Mesendoderm (in vitro differentiated cells): ENCODE results near the gene DUSP16.

ENCODE experiments used
- DNase-seq: peaks from one replicate; pipeline ENCODE4 v3.0.0; 2013
- H2AK5ac ChIP-seq: 2 replicates; pipeline ENCODE4 v1.6.1; 2013; ENCODE audit warnings: low read length, inconsistent platforms
- H2BK120ac ChIP-seq: 2 replicates; pipeline ENCODE4 v1.6.1; 2013; ENCODE audit warnings: low read depth, mild to moderate bottlenecking, low read length, moderate library complexity, mixed read lengths
- H2BK15ac ChIP-seq: replicated peaks from 2 replicates; pipeline ENCODE4 v1.6.1; 2013; ENCODE audit warnings: low read depth, mild to moderate bottlenecking, moderate library complexity
- H2BK5ac ChIP-seq: 2 replicates; pipeline ENCODE4 v1.6.1; 2013; ENCODE audit warnings: low read length, inconsistent platforms
- H3K18ac ChIP-seq: 2 replicates; pipeline ENCODE4 v1.6.1; 2013; ENCODE audit warnings: mild to moderate bottlenecking, low read length, mixed read lengths
- H3K23ac ChIP-seq: one replicate; pipeline ENCODE4 v1.6.1; 2013; ENCODE audit warnings: low read length
- H3K27ac ChIP-seq: 2 replicates; pipeline ENCODE4 v1.5.1; 2013; ENCODE audit warnings: low read depth, mild to moderate bottlenecking, inconsistent platforms, low read length, moderate library complexity
- H3K27me3 ChIP-seq: 2 replicates; pipeline ENCODE4 v1.6.1; 2013; ENCODE audit warnings: low read length, control low read depth, mild to moderate bottlenecking, inconsistent platforms; ENCODE audit not compliant: insufficient read depth, poor library complexity
- H3K36me3 ChIP-seq: 2 replicates; pipeline ENCODE4 v1.6.1; 2013; ENCODE audit warnings: low read length, inconsistent platforms; ENCODE audit not compliant: control insufficient read depth, insufficient read depth
- H3K4ac ChIP-seq: one replicate; pipeline ENCODE4 v1.6.1; 2013; ENCODE audit warnings: low read depth, mild to moderate bottlenecking, low read length, moderate library complexity
- H3K4me1 ChIP-seq: 2 replicates; pipeline ENCODE4 v1.6.1; 2013; ENCODE audit warnings: low read depth, low read length, inconsistent platforms; ENCODE audit not compliant: control insufficient read depth
- H3K4me2 ChIP-seq: 2 replicates; pipeline ENCODE4 v1.6.1; 2013; ENCODE audit warnings: low read length
- H3K4me3 ChIP-seq: 2 replicates; pipeline ENCODE4 v1.5.1; 2013; ENCODE audit warnings: mild to moderate bottlenecking, low read length
- H3K56ac ChIP-seq: one replicate; pipeline ENCODE4 v1.6.1; 2013; ENCODE audit warnings: low read length
- H3K79me1 ChIP-seq: 2 replicates; pipeline ENCODE4 v1.6.1; 2013; ENCODE audit warnings: low read length, inconsistent platforms
- H3K79me2 ChIP-seq: 2 replicates; pipeline ENCODE4 v1.6.1; 2013; ENCODE audit warnings: mild to moderate bottlenecking, low read length; ENCODE audit not compliant: control insufficient read depth, insufficient read depth
- H3K9ac ChIP-seq: 2 replicates; pipeline ENCODE4 v1.6.1; 2013; ENCODE audit warnings: low read length, inconsistent platforms
- H4K5ac ChIP-seq: one replicate; pipeline ENCODE4 v1.6.1; 2013; ENCODE audit warnings: low read length
- H4K8ac ChIP-seq: one replicate; pipeline ENCODE4 v1.6.1; 2013; ENCODE audit warnings: low read depth, mild to moderate bottlenecking, control low read depth, low read length, moderate library complexity
- WGBS: extraction: QIAGEN DNeasy Blood & Tissue Kit; methylation state at CpG from one replicate; pipeline ENCODE4 v1.1.7; 2013; ENCODE audit warnings: low lambda C conversion rate, missing lambda C conversion rate; ENCODE audit not compliant: insufficient coverage; ENCODE audit errors: extremely low coverage; 5-methylcytosine and 5-hydroxymethylcytosine counted together

The DUSP16 gene

GRCh38 chr12:12446786-12447185 is 115.9 kb downstream of the DUSP16 start:
- H3K79me2 ChIP-seq, result no peaks in the 10 kb centered on the region
- H3K18ac ChIP-seq, result no peak overlapping the region
- H3K27ac ChIP-seq, result no peak overlapping the region
- no peaks in the 10 kb centered on the region for H3K4me1 ChIP-seq
- H4K8ac ChIP-seq, result no peak overlapping the region
- no peak overlapping the region for H3K4ac ChIP-seq
- no peak overlapping the region for H2BK15ac ChIP-seq
- no peak for DNase-seq
- no CpG with 5 or more reads among the region's 3 CpGs for WGBS
- no peak overlapping the region for H3K9ac ChIP-seq
- H3K27me3 ChIP-seq, result no peaks in the 10 kb centered on the region
- H3K4me3 ChIP-seq, result no peak overlapping the region
- no peaks in the 10 kb centered on the region for H3K79me1 ChIP-seq
- H2AK5ac ChIP-seq, result no peak overlapping the region
- no peak overlapping the region for H3K23ac ChIP-seq
- H4K5ac ChIP-seq, result no peak overlapping the region
- H3K56ac ChIP-seq, result no peak overlapping the region
- H3K4me2 ChIP-seq, result no peak overlapping the region
- H3K36me3 ChIP-seq, result no peaks in the 10 kb centered on the region
- no peak overlapping the region for H2BK120ac ChIP-seq
- no peak overlapping the region for H2BK5ac ChIP-seq

- Histone ChIP-seq H4K5ac (no peak overlapping the region), H3K79me2 (no peaks in the 10 kb centered on the region), H3K4me2 (no peak overlapping the region), H4K8ac (no peak overlapping the region), H3K36me3 (no peaks in the 10 kb centered on the region), H2BK120ac (no peak overlapping the region), H3K4me3 (no peak overlapping the region), H2BK5ac (no peak overlapping the region), H2AK5ac (no peak overlapping the region), H2BK15ac (no peak overlapping the region), H3K56ac (no peak overlapping the region), H3K4ac (no peak overlapping the region), H3K9ac (no peak overlapping the region), H3K79me1 (no peaks in the 10 kb centered on the region), H3K23ac (no peak overlapping the region), H3K18ac (no peak overlapping the region), H3K27ac (no peak overlapping the region), H3K27me3 (no peaks in the 10 kb centered on the region), H3K4me1 (no peaks in the 10 kb centered on the region)
- no peak for DNase-seq
- WGBS, result no CpG with 5 or more reads among the region's 2 CpGs
These were observed 116.8 kb downstream of the DUSP16 start for GRCh38 chr12:12445882-12446181.

GRCh38 chr12:12445165-12445881 is 117.3 kb downstream of the DUSP16 start:
- Histone ChIP-seq H3K27ac (no peak overlapping the region), H2AK5ac (no peak overlapping the region), H3K56ac (no peak overlapping the region), H3K79me2 (no peaks in the 10 kb centered on the region), H3K9ac (no peak overlapping the region), H3K36me3 (no peaks in the 10 kb centered on the region), H2BK120ac (no peak overlapping the region), H3K27me3 (no peaks in the 10 kb centered on the region), H3K4ac (no peak overlapping the region), H3K4me1 (no peaks in the 10 kb centered on the region), H2BK5ac (no peak overlapping the region), H2BK15ac (no peak overlapping the region), H4K5ac (no peak overlapping the region), H3K79me1 (no peaks in the 10 kb centered on the region), H3K18ac (no peak overlapping the region), H3K23ac (no peak overlapping the region), H3K4me2 (no peak overlapping the region), H3K4me3 (no peak overlapping the region), H4K8ac (no peak overlapping the region)
- WGBS, result no CpG with 5 or more reads among the region's 4 CpGs
- no peak for DNase-seq

GRCh38 chr12:12443431-12443878 is 119.2 kb downstream of the DUSP16 start:
- Histone ChIP-seq H2BK15ac (no peak overlapping the region), H2AK5ac (no peak overlapping the region), H4K5ac (no peak overlapping the region), H3K56ac (no peak overlapping the region), H3K4ac (no peak overlapping the region), H3K79me2 (no peaks in the 10 kb centered on the region), H3K9ac (no peak overlapping the region), H2BK120ac (no peak overlapping the region), H3K4me3 (no peak overlapping the region), H3K36me3 (no peaks in the 10 kb centered on the region), H3K18ac (no peak overlapping the region), H2BK5ac (no peak overlapping the region), H3K27ac (no peak overlapping the region), H3K79me1 (no peaks in the 10 kb centered on the region), H3K27me3 (no peaks in the 10 kb centered on the region), H3K4me1 (no peaks in the 10 kb centered on the region), H3K4me2 (no peak overlapping the region), H4K8ac (no peak overlapping the region), H3K23ac (no peak overlapping the region)
- DNase-seq, result no peak
- no CpG with 5 or more reads among the region's 5 CpGs for WGBS

- H3K56ac ChIP-seq, result no peak overlapping the region
- H2BK15ac ChIP-seq, result no peak overlapping the region
- no CpG with 5 or more reads among the region's 5 CpGs for WGBS
- H3K4me1 ChIP-seq, result no peaks in the 10 kb centered on the region
- H2BK120ac ChIP-seq, result no peak overlapping the region
- H3K36me3 ChIP-seq, result no peaks in the 10 kb centered on the region
- H4K8ac ChIP-seq, result no peak overlapping the region
- H3K4me3 ChIP-seq, result no peak overlapping the region
- H4K5ac ChIP-seq, result no peak overlapping the region
- no peak overlapping the region for H3K4ac ChIP-seq
- no peak overlapping the region for H2BK5ac ChIP-seq
- no peak overlapping the region for H3K27ac ChIP-seq
- H3K18ac ChIP-seq, result no peak overlapping the region
- H3K79me1 ChIP-seq, result no peaks in the 10 kb centered on the region
- no peaks in the 10 kb centered on the region for H3K27me3 ChIP-seq
- no peak overlapping the region for H3K23ac ChIP-seq
- H3K79me2 ChIP-seq, result no peaks in the 10 kb centered on the region
- no peak overlapping the region for H3K4me2 ChIP-seq
- no peak overlapping the region for H3K9ac ChIP-seq
- H2AK5ac ChIP-seq, result no peak overlapping the region
- no peak for DNase-seq
These were observed 120.1 kb downstream of the DUSP16 start for GRCh38 chr12:12442548-12443071.
